Measurements from ENCODE around the gene MT3. TPM values are rescaled to one million over a fixed set of nuclear protein-coding genes. Genes with fewer than 3 reads are reported as not detected.

Gene MT3
- total RNA-seq, 1 donor from 2014 or later: not detected

- intact Hi-C loops (cut with DNase I): no loop called here
- no peaks in the 10 kb centered on the region for H3K36me3 ChIP-seq
- no peak for ATAC-seq
- no peaks in the 10 kb centered on the region for H3K9me3 ChIP-seq
- no peak overlapping the region for H3K27ac ChIP-seq
- H3K4me3 ChIP-seq: no peak overlapping the region
- peaks cover 5% of the 10 kb centered on the region for H3K27me3 ChIP-seq
- H3K4me1 ChIP-seq: no peaks in the 10 kb centered on the region
- TF ChIP-seq CTCF (IDR thresholded peaks at IDR 0.05): no peak
- peak; percentile 23 for DNase-seq
Observed at GRCh38 chr16:56558024-56558747, 31.1 kb upstream of the MT3 start.

GRCh38 chr16:56559109-56559508 lies 30.2 kb upstream of the MT3 start:
- Histone ChIP-seq H3K9me3 (no peaks in the 10 kb centered on the region), H3K27me3 (peaks cover 5% of the 10 kb centered on the region), H3K27ac (no peak overlapping the region), H3K4me3 (no peak overlapping the region), H3K4me1 (no peaks in the 10 kb centered on the region), H3K36me3 (no peaks in the 10 kb centered on the region)
- intact Hi-C loops (cut with DNase I): no loop called here
- no peak for DNase-seq
- no peak for ATAC-seq
- TF ChIP-seq CTCF (IDR thresholded peaks at IDR 0.05): no peak

GRCh38 chr16:56560447-56560846 lies 28.9 kb upstream of the MT3 start:
- Histone ChIP-seq H3K36me3 (no peaks in the 10 kb centered on the region), H3K27me3 (peaks cover 5% of the 10 kb centered on the region), H3K27ac (no peak overlapping the region), H3K9me3 (no peaks in the 10 kb centered on the region), H3K4me3 (no peak overlapping the region), H3K4me1 (no peaks in the 10 kb centered on the region)
- no peak for ATAC-seq
- intact Hi-C loops (cut with DNase I): no loop called here
- no peak for TF ChIP-seq CTCF (IDR thresholded peaks at IDR 0.05)
- no peak for DNase-seq

GRCh38 chr16:56561126-56561525 lies 28.2 kb upstream of the MT3 start:
- no peak for DNase-seq
- Histone ChIP-seq H3K9me3 (no peaks in the 10 kb centered on the region), H3K27me3 (no peaks in the 10 kb centered on the region), H3K36me3 (no peaks in the 10 kb centered on the region), H3K4me3 (no peak overlapping the region), H3K27ac (no peak overlapping the region), H3K4me1 (no peaks in the 10 kb centered on the region)
- intact Hi-C loops (cut with DNase I): no loop called here
- TF ChIP-seq CTCF (IDR thresholded peaks at IDR 0.05): no peak
- ATAC-seq: no peak

- no peak within 1 kb of the TSS for H3K27ac ChIP-seq
- no peak within 1 kb of the TSS for H3K4me3 ChIP-seq
- no peaks in the 10 kb centered on the region for H3K27me3 ChIP-seq
- ATAC-seq (peak; percentile 8), DNase-seq (no peak)
- no peak for TF ChIP-seq CTCF (IDR thresholded peaks at IDR 0.05)
- H3K36me3 ChIP-seq: no peaks in the 10 kb centered on the region
- intact Hi-C loops (cut with DNase I): no loop called here
- no peaks in the 10 kb centered on the region for H3K9me3 ChIP-seq
- H3K4me1 ChIP-seq: no peaks in the 10 kb centered on the region
Observed at GRCh38 chr16:56564793-56565477, 24.4 kb upstream of the MT3 start, which contains the start of gene MT4. Gene MT4 (plus strand): TSS chr16:56565073. CDS start chr16:56565129, 56 bp downstream.

Measured in upper lobe of right lung (tissue), 1 donor.